ENCODE measurements around the gene GRM8.

GRM8 gene

DNA sequence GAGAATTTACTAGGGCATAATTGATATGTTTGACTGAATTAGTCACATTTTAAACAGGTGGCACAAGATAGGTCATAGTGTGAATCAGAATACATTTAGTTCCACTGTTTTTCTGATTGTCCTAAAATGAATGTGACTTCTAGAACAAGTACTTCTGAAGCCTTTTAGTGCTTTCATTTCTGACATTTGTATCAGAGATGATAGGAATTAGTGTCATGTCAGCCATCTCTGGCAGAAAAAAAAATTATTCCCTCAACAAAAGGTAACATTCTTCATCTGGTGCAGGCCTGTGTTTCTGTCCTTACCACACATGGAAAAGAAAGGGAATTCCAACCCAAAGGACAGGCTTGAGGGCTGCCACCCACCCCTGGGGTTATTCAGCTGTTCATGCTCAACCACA lies 21.3 kb downstream of the GRM8 start:
- TF ChIP-seq, protein P1, sequence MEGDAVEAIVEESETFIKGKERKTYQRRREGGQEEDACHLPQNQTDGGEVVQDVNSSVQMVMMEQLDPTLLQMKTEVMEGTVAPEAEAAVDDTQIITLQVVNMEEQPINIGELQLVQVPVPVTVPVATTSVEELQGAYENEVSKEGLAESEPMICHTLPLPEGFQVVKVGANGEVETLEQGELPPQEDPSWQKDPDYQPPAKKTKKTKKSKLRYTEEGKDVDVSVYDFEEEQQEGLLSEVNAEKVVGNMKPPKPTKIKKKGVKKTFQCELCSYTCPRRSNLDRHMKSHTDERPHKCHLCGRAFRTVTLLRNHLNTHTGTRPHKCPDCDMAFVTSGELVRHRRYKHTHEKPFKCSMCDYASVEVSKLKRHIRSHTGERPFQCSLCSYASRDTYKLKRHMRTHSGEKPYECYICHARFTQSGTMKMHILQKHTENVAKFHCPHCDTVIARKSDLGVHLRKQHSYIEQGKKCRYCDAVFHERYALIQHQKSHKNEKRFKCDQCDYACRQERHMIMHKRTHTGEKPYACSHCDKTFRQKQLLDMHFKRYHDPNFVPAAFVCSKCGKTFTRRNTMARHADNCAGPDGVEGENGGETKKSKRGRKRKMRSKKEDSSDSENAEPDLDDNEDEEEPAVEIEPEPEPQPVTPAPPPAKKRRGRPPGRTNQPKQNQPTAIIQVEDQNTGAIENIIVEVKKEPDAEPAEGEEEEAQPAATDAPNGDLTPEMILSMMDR (IDR thresholded peaks at IDR 0.05; ENCODE audit: low read depth, low read length) = no peak
- H3K4me3 ChIP-seq (ENCODE audit: low read depth, low read length) = no peak overlapping the region

DNA sequence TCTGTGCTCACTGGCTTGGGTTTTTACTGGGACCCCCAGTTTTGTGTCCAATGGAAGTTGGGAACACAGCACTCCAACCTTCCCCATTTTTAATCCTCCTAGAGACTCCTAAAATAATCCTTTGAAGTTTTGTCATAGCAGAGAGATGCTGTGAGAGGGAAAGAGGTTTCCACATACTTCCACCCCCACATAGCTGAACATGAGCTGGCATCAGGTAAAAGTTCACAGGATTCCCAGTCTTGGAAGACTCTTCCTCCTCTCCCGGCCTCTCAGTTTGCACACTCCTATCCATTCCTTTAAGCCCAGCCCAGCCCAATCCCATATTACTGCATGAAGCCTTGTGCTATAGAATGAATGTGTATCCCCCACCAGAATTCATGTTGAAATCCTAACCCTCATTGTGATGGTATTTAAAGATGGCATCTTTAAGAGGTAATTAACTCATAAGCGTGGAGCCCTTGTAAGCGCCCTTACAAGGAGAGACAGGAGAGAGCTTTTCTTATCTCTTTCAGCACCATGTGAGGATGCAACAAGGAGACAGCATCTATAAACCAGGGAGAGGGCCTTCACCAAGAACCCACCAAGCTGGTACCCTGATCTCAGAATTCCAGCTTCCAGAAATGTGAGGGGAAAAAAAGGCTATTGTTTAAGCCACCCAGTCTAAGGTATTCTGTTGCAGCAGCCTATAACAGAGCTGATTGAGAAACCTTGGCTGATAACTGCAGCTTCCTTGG lies 22.4 kb downstream of the GRM8 start:
- TF ChIP-seq, protein P1 (IDR thresholded peaks at IDR 0.05; ENCODE audit: low read depth, low read length) = no peak
- H3K4me3 ChIP-seq (ENCODE audit: low read depth, low read length) = no peak overlapping the region

DNA sequence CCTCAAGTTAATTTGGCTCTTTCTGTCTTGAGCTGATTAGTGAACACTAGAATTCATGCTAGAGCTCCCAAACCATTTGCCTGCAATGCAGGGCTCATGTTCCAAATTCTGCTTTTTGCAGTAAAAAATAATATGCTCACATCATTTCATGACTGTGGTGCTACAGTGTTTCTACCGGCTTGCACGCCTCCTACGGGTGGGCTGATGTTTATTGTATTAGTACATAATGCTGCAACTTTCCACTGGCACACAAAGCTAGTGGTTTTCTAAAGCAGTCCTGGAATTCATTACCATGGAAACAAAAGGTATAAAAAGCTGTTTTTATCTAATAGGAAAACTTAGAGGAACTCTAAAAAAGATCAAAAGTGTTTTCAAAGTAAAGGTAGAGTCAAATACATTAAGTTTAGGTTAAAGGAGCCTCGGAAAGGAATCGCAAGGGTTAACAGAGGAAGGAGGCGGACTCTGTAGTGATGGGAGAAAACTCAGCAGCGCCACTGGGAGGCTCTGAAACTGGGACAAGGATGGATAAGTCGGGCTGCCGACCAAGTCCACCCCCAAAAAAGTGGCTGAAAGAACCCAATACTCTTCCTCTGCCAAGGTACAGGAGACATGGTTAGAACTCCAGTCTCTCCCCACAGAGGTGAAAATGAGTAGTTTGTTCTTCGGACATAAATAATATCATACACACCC lies 25.9 kb downstream of the GRM8 start:
- TF ChIP-seq, protein P1 (IDR thresholded peaks at IDR 0.05; ENCODE audit: low read depth, low read length) = no peak
- no peak overlapping the region for H3K4me3 ChIP-seq (ENCODE audit: low read depth, low read length)

DNA sequence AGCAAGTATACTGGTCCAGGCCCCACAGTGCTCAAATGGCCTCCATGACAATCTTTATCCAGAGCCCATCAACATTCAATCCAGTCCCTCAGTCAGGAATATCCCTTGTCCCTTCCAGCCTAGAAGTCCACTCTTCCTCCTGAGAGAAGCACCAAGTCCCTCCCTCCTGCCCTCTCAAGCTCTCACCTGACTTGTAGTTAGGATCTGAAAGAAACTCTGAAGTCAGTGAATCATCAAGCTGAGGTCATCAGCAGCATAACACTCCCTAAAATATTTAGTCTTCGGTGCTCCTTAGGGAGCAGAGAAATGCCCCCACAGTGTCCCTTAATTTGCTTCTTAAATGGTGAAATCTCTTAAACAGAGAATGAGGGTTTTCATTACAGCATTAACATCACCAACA lies 31.0 kb downstream of the GRM8 start:
- TF ChIP-seq, protein P1 (IDR thresholded peaks at IDR 0.05; ENCODE audit: low read depth, low read length) = no peak
- no peak overlapping the region for H3K4me3 ChIP-seq (ENCODE audit: low read depth, low read length)

DNA sequence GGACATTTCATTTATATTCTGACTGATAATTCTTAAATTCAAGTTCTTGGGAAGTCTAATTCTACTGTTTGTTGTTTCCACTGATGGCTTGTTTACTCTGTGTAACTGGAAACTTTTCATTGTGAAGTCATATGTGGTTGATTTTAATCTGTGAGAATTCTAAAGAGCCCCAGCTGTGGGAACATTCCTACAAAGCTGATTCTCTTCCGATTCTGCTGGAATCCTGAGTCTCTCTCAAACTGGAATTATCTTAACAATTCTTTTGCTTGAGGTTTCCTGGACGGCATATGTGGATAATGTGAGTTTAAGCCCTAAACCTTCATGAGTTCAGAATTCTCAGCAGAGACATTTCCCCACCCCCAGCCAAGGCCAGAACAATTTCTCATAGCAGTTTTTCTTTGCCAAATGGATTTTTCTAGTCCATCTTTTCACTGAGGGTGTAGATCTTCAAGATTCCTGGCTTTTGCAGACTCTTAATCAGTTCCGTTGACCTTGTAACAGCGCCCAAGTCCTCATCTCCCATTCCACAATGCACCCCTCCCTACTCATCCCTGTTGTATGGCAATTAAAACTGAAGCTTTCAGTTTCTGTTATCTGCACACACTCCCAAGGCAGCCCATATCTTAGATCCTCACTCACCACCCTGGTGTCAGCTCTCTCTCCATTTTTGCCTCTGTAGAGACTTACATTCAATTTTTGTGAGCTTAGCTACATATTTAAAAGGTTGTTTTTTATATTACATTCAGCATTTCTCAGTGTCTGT lies 37.6 kb downstream of the GRM8 start:
- H3K4me3 ChIP-seq (ENCODE audit: low read depth, low read length) = no peak overlapping the region
- TF ChIP-seq, protein P1 (IDR thresholded peaks at IDR 0.05; ENCODE audit: low read depth, low read length) = no peak

DNA sequence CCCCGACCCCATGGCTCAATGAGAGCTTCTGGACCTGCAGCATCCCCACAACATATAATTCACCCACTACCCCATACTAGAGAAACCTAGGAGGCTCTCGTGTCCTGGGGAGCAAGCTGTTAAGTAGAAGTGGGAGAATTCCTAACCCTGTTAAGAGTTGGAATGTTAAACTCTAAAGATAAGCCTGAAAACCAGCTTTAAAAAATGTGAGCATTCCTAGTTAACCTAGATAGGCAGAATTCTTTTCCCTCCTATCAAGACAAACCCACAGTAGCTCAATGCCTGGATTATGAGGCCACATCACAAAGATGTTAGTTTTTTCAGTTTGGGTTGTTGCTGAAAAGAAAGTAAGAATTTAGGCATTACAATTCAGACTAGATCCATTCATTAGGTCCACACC lies 42.9 kb downstream of the GRM8 start:
- TF ChIP-seq, protein P1 (IDR thresholded peaks at IDR 0.05; ENCODE audit: low read depth, low read length) = no peak
- no peak overlapping the region for H3K4me3 ChIP-seq (ENCODE audit: low read depth, low read length)

DNA sequence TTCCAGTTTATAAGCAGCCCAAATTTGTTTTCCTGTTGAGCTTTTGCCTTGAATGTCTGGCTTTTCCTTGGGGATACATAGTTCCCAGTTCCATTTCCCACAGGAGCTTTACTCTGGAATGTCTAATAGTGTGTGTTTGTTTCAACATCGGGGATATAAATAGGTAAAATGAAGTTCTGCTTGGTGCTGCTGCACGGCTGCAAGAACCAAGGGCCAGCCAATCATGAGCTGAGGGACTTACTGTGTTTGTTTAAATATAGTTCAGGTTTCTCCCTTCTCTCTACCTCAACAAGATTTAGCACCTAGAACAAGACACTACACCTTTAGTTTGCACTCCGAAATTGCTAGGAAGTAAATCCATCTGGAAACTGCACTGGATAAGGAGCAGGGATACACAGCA lies 43.9 kb downstream of the GRM8 start:
- no peak overlapping the region for H3K4me3 ChIP-seq (ENCODE audit: low read depth, low read length)
- TF ChIP-seq, protein P1 (IDR thresholded peaks at IDR 0.05; ENCODE audit: low read depth, low read length) = no peak
